ENCODE data around the gene MPHOSPH9. TPM values are rescaled to one million over a fixed set of nuclear protein-coding genes. Genes with fewer than 3 reads are reported as not detected.

Gene MPHOSPH9
- total RNA-seq, 1 experiment from 2014 or later, result 72.3 TPM

DNA sequence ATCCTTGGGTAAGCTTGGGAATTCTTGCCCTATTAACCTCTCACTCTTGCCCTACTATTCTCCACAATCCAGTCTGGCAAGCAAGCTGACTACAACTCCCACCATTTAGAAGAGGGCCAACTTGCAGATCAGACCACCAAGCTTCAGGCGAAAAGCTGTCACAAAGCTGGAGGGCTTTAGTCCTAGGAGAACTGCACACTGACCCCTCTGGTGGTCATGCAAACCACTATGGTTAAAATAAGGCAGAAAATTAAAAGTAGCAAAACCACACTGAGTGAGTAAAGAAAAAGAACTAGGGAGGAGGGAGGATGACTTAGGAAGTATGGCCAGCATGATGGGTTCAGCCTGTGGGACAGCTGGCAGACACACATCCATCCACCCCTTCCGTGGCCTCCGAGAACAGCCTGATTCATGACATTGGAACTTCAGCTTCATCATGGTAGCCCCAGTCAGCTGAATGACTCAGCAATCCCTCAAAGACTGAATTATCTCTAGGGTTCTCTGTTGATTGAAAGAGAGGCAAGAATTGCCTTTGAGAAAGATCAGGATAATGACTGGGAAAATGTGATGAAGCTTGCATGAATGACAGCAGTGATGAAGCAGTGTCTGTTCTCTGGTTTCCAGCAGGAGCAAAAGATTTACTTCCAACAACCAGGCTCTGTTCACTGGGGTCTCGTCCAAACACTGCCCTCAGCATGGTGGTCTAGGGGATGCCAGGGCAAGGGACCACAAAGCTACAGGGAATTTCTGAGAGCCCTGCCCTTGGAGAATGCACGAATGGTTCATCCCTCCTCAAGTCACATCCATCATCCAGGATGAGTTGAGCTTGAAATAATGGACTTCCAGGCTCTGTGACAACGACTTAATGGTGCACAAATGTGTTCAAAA is 106.4 kb downstream of the MPHOSPH9 start:
- ATAC-seq, result peak; percentile 91

DNA sequence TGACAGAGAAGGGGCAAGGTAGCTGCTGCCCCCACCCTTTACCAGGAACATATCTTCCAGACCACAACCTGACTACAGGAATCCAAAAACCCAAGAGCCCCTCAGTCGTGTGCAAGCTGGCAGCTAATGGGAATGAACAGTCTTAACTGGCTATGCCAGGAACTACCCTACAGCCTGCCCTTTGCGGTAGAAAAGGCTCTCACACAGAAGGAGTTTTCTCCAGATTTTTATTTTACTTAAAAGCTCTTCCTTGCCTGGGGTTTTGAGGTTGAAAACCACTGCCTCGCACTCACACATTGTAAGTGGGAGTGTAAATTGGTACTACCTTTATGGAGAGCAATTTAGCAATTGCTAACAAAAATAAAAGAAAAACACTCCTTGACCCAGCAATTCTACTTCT is 110.3 kb downstream of the MPHOSPH9 start:
- peaks cover 19% of the 10 kb centered on the region for H3K4me1 ChIP-seq (ENCODE audit: control insufficient read depth, insufficient read depth, low read length)
- CTCF ChIA-PET, result no interaction called here

More for the DNA sequence above, 106.4 kb downstream of the MPHOSPH9 start:
- no TSS peak for BruUV-seq (replicated peaks)
- Histone ChIP-seq H3K9me3 (ENCODE audit: control insufficient read depth, insufficient read depth, low read depth, low read length) (no peaks in the 10 kb centered on the region), H3K4me3 (ENCODE audit: low read depth in 2 of 2, low read length in 2 of 2) (no peak overlapping the region), H3K4me1 (ENCODE audit: control insufficient read depth, insufficient read depth, low read length) (peaks cover 18% of the 10 kb centered on the region), H3K27ac (ENCODE audit: low read length) (peak overlapping the region; percentile 78), H3K27me3 (ENCODE audit: control insufficient read depth, insufficient read depth, low read length) (no peaks in the 10 kb centered on the region), H3K36me3 (ENCODE audit: control insufficient read depth, insufficient read depth, low read length) (no peaks in the 10 kb centered on the region)
- intact Hi-C loops (cut with micrococcal nuclease; ENCODE audit: unreplicated experiment) (no loop called here), in situ Hi-C loops (cut with HindIII; ENCODE audit: low pct_unique_long_range_greater_than_20kb, low sequenced_read_pairs) (no loop called here)
- ChIA-PET POLR2A (interaction anchor here (0.6 kb wide), 1 partner anchor 106 kb away, joined by 3 read pairs; no protein-coding TSS in a partner anchor), CTCF (no interaction called here)
- peak; percentile 78 for DNase-seq (ENCODE audit: low read depth, low spot score)
- TF ChIP-seq, protein P1, sequence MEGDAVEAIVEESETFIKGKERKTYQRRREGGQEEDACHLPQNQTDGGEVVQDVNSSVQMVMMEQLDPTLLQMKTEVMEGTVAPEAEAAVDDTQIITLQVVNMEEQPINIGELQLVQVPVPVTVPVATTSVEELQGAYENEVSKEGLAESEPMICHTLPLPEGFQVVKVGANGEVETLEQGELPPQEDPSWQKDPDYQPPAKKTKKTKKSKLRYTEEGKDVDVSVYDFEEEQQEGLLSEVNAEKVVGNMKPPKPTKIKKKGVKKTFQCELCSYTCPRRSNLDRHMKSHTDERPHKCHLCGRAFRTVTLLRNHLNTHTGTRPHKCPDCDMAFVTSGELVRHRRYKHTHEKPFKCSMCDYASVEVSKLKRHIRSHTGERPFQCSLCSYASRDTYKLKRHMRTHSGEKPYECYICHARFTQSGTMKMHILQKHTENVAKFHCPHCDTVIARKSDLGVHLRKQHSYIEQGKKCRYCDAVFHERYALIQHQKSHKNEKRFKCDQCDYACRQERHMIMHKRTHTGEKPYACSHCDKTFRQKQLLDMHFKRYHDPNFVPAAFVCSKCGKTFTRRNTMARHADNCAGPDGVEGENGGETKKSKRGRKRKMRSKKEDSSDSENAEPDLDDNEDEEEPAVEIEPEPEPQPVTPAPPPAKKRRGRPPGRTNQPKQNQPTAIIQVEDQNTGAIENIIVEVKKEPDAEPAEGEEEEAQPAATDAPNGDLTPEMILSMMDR (IDR thresholded peaks at IDR 0.05), result no peak
- no peak for TF ChIP-seq SIN3A (IDR thresholded peaks at IDR 0.05; ENCODE audit: borderline replicate concordance, insufficient read depth, low read depth, low read length)
- TF ChIP-seq, protein P2, sequence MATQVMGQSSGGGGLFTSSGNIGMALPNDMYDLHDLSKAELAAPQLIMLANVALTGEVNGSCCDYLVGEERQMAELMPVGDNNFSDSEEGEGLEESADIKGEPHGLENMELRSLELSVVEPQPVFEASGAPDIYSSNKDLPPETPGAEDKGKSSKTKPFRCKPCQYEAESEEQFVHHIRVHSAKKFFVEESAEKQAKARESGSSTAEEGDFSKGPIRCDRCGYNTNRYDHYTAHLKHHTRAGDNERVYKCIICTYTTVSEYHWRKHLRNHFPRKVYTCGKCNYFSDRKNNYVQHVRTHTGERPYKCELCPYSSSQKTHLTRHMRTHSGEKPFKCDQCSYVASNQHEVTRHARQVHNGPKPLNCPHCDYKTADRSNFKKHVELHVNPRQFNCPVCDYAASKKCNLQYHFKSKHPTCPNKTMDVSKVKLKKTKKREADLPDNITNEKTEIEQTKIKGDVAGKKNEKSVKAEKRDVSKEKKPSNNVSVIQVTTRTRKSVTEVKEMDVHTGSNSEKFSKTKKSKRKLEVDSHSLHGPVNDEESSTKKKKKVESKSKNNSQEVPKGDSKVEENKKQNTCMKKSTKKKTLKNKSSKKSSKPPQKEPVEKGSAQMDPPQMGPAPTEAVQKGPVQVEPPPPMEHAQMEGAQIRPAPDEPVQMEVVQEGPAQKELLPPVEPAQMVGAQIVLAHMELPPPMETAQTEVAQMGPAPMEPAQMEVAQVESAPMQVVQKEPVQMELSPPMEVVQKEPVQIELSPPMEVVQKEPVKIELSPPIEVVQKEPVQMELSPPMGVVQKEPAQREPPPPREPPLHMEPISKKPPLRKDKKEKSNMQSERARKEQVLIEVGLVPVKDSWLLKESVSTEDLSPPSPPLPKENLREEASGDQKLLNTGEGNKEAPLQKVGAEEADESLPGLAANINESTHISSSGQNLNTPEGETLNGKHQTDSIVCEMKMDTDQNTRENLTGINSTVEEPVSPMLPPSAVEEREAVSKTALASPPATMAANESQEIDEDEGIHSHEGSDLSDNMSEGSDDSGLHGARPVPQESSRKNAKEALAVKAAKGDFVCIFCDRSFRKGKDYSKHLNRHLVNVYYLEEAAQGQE (IDR thresholded peaks at IDR 0.05; ENCODE audit: insufficient read depth in 1 of 2, low read depth in 2 of 2, low read length in 1 of 2), result no peak

More for the DNA sequence above, 110.3 kb downstream of the MPHOSPH9 start:
- DNase-seq (ENCODE audit: low read depth, low spot score), result no peak
- ATAC-seq, result no peak
- Histone ChIP-seq H3K27me3 (ENCODE audit: control insufficient read depth, insufficient read depth, low read length) (no peaks in the 10 kb centered on the region), H3K27ac (ENCODE audit: low read length) (no peak overlapping the region), H3K9me3 (ENCODE audit: control insufficient read depth, insufficient read depth, low read depth, low read length) (no peaks in the 10 kb centered on the region), H3K36me3 (ENCODE audit: control insufficient read depth, insufficient read depth, low read length) (no peaks in the 10 kb centered on the region), H3K4me3 (ENCODE audit: low read depth in 2 of 2, low read length in 2 of 2) (no peak overlapping the region)
- intact Hi-C loops (cut with micrococcal nuclease; ENCODE audit: unreplicated experiment) (no loop called here), in situ Hi-C loops (cut with HindIII; ENCODE audit: low pct_unique_long_range_greater_than_20kb, low sequenced_read_pairs) (no loop called here)
- TF ChIP-seq, protein P2 (IDR thresholded peaks at IDR 0.05; ENCODE audit: insufficient read depth in 1 of 2, low read depth in 2 of 2, low read length in 1 of 2), result no peak
- TF ChIP-seq TCF7L2 (IDR thresholded peaks at IDR 0.05; ENCODE audit: low read depth, low read length) (no peak), POLR2AphosphoS5 (IDR thresholded peaks at IDR 0.05; ENCODE audit: low read depth, low read length) (no peak), SIN3A (IDR thresholded peaks at IDR 0.05; ENCODE audit: borderline replicate concordance, insufficient read depth, low read depth, low read length) (no peak)
- TF ChIP-seq, protein P1 (IDR thresholded peaks at IDR 0.05), result no peak
- no TSS peak for BruUV-seq (replicated peaks)
- POLR2A ChIA-PET, result no interaction called here
